K562 (cell line): ENCODE results near the gene TUBA1B. TPM values are rescaled to one million over a fixed set of nuclear protein-coding genes. Genes with fewer than 3 reads are reported as not detected.

Experiments
- ARNT ChIP-seq, 2 experiments: fragments of 450-650 bp; IDR thresholded peaks; 2 replicates each; pipeline ENCODE4 v1.6.1; 2016; ENCODE audit warnings: mild to moderate bottlenecking in 1 of 2
- BMI1 ChIP-seq: fragments of 150-350 bp; IDR thresholded peaks from 2 replicates; pipeline ENCODE4 v1.6.1; 2014; ENCODE audit warnings: low read length
- CEBPB ChIP-seq: fragments of 450-650 bp; IDR thresholded peaks from 2 replicates; pipeline ENCODE4 v1.6.1; 2016; ENCODE audit warnings: missing genetic modification characterization, missing compliant biosample characterization
- DEAF1 ChIP-seq: fragments of 450-650 bp; formaldehyde crosslinking; IDR thresholded peaks from 2 replicates; pipeline ENCODE4 v1.4.0; 2020; ENCODE audit warnings: mild to moderate bottlenecking, moderate library complexity
- FOS ChIP-seq: IDR thresholded peaks from 3 replicates; pipeline ENCODE4 v1.6.1; 2011; ENCODE audit not compliant: insufficient read length; ENCODE audit errors: extremely low read depth
- HDAC2 ChIP-seq: fragments of 450-650 bp; IDR thresholded peaks from 2 replicates; pipeline ENCODE4 v1.6.1; 2016; ENCODE audit warnings: mild to moderate bottlenecking
- HDAC3 ChIP-seq: fragments of 450-650 bp; IDR thresholded peaks from 2 replicates; pipeline ENCODE4 v1.6.1; 2018; ENCODE audit warnings: borderline replicate concordance, mild to moderate bottlenecking, moderate library complexity; ENCODE audit not compliant: partially characterized antibody
- NCOA1 ChIP-seq: fragments of 450-650 bp; IDR thresholded peaks from 2 replicates; pipeline ENCODE4 v1.6.1; 2016; ENCODE audit warnings: low read depth
- NEUROD1 ChIP-seq: fragments of 150-350 bp; IDR thresholded peaks from 2 replicates; pipeline ENCODE4 v1.6.1; 2014; ENCODE audit warnings: borderline replicate concordance, low read length, low read depth; ENCODE audit not compliant: partially characterized antibody
- NFIX ChIP-seq: fragments of 250-450 bp; sonication (Bioruptor Pico); IDR thresholded peaks from 2 replicates; pipeline ENCODE4 v1.4.0; 2020; ENCODE audit warnings: low read depth, mild to moderate bottlenecking, moderate library complexity
- NR2C1 ChIP-seq, 2 experiments: fragments of 450-650 bp; IDR thresholded peaks; 2 replicates each; pipeline ENCODE4 v1.6.1; 2017; ENCODE audit warnings: mild to moderate bottlenecking in 2 of 2, antibody characterized with exemption in 1 of 2, inconsistent platforms in 1 of 2, missing compliant biosample characterization in 1 of 2, missing genetic modification characterization in 1 of 2
- POLR2AphosphoS2 ChIP-seq: IDR thresholded peaks from 2 replicates; pipeline ENCODE4 v1.6.1; 2012; ENCODE audit warnings: low read length, improper control_type of control experiment
- RBM39 ChIP-seq: fragments of 200-400 bp; formaldehyde crosslinking; optimal IDR thresholded peaks from 2 replicates; pipeline ENCODE3; 2018; ENCODE audit warnings: low read depth, low read length
- SMARCC2 ChIP-seq: fragments of 450-650 bp; IDR thresholded peaks from 2 replicates; pipeline ENCODE4 v1.6.1; 2017; ENCODE audit warnings: antibody characterized with exemption, moderate library complexity, mild to moderate bottlenecking, low read depth
- SPI1 ChIP-seq: IDR thresholded peaks from 2 replicates; pipeline ENCODE4 v1.6.1; 2011; ENCODE audit warnings: low read depth, low read length, control low read depth, borderline replicate concordance
- STAT5A ChIP-seq: IDR thresholded peaks from 2 replicates; pipeline ENCODE4 v1.6.1; 2012; ENCODE audit warnings: low read length, inconsistent platforms, borderline replicate concordance
- TEAD4 ChIP-seq, 2 experiments: sonication (generic) in 1 of 2; formaldehyde crosslinking in 1 of 2; IDR thresholded peaks; 2 replicates each; pipeline versions ENCODE4 v1.6.1 to v1.8.0; 2012 to 2022; ENCODE audit warnings: borderline replicate concordance in 1 of 2, inconsistent platforms in 1 of 2, low read length in 1 of 2, mild to moderate bottlenecking in 1 of 2, missing genetic modification reagents in 1 of 2
- TRIM28 ChIP-seq: fragments of 450-650 bp; IDR thresholded peaks from 2 replicates; pipeline ENCODE4 v1.6.1; 2017
- ZNF280B ChIP-seq: fragments of 250-450 bp; sonication (Bioruptor Pico); IDR thresholded peaks from 2 replicates; pipeline ENCODE4 v1.5.1; 2021; ENCODE audit warnings: mild to moderate bottlenecking
- ZNF449 ChIP-seq: fragments of 250-450 bp; sonication (Bioruptor Pico); IDR thresholded peaks from 2 replicates; pipeline ENCODE4 v1.8.0; 2022; ENCODE audit warnings: moderate library complexity, mild to moderate bottlenecking, inconsistent platforms
- polyA plus RNA-seq, 8 experiments: library from polyadenylated mRNA; depleted of rRNA in 4 of 8; stranded (reverse) in 5 of 8; unstranded in 3 of 8; fragments of >200 nt; fragmentation: Nextera tagmentation in 2 of 8; fragmentation: Illumina TruSeq in 1 of 8; extraction: Ambion mirVana in 2 of 8; extraction: Trizol in 1 of 8; gene quantifications; 2 replicates each; pipeline versions ENCODE4 v1.2.1 to v1.2.3, GENCODE V29; 2011 to 2014; ENCODE audit warnings: inconsistent platforms in 1 of 8, missing spikeins in 1 of 8
- total RNA-seq, 7 experiments: library from RNA; depleted of rRNA in 6 of 7; stranded (reverse); fragments of >200 nt in 6 of 7; fragmentation: Illumina TruSeq in 2 of 7; extraction: Trizol in 2 of 7; gene quantifications; 2 replicates each; pipeline versions ENCODE4 v1.2.1 to v1.2.3, GENCODE V29; 2011 to 2021; ENCODE audit warnings: low replicate concordance in 1 of 7

The TUBA1B gene
- total and polyA plus RNA-seq, 9 of the 15 experiments (the other 6 are each of a cell fraction or from before 2014, with no cell fraction given) = 2,189 to 4,624 (median 2,628) TPM

- TF ChIP-seq TEAD4 (IDR thresholded peaks at IDR 0.05; ENCODE audit: low read length) (peak; percentile 39), TEAD4 (CRISPR knock-in tag; IDR thresholded peaks at IDR 0.05; ENCODE audit: borderline replicate concordance) (no peak), NEUROD1 (peak; percentile 84), NFIX (no peak; the same call in 1 of the 2 replicates), NCOA1 (peak; percentile 40; the same call in 1 of the 2 replicates), TRIM28 (0 out of 2 replicates have a peak, but pooled peaks have one; percentile 16), ZNF449 (CRISPR knock-in tag) (no peak), HDAC2 (peak; percentile 91; the same call in 1 of the 2 replicates), DEAF1 (CRISPR knock-in tag) (0 out of 2 replicates have a peak, but pooled peaks have one; percentile 33), SMARCC2 (peak; percentile 75), CEBPB (tag) (no peak), SPI1 (peak; percentile 92), STAT5A (peak; percentile 37; the same call in 1 of the 2 replicates), FOS (no peak), RBM39 (peak; percentile 71), BMI1 (no peak), POLR2AphosphoS2 (peak; percentile 94), ZNF280B (CRISPR knock-in tag) (no peak), HDAC3 (peak; percentile 36), ARNT (IDR thresholded peaks at IDR 0.05) (peak; percentile 28 to 67; a peak in 2 of 4 replicates), NR2C1 (IDR thresholded peaks at IDR 0.05) (no peak), NR2C1 (tag; IDR thresholded peaks at IDR 0.05) (0 out of 2 replicates have a peak, but pooled peaks have one; percentile 26)
Measured at GRCh38 chr12:49130151-49131050, 794 bp downstream of the TUBA1B start (continued).
